Sigmoid colon (tissue), 7 donors: ENCODE measurements around the gene CAPRIN2. TPM values are rescaled to one million over a fixed set of nuclear protein-coding genes. Genes with fewer than 3 reads are reported as not detected.

Experiments used
- DNase-seq: peaks from one replicate; pipeline ENCODE4 v3.0.0-alpha.2; 2019
- H3K27ac ChIP-seq, 4 donors: fragments of 200-600 bp; sonication (generic); one replicate each; pipeline ENCODE4 v1.5.1; 2016 to 2019; ENCODE audit warnings: mild to moderate bottlenecking in 1 of 4
- H3K27me3 ChIP-seq, 3 donors: fragments of 200-600 bp; sonication (generic); one replicate each; pipeline ENCODE4 v1.5.1; 2019; ENCODE audit warnings: mild to moderate bottlenecking in 1 of 3
- H3K36me3 ChIP-seq, 4 donors: fragments of 200-600 bp; sonication (generic); one replicate each; pipeline ENCODE4 v1.5.1; 2016 to 2019
- H3K4me1 ChIP-seq, 4 donors: fragments of 200-600 bp; sonication (generic); one replicate each; pipeline ENCODE4 v1.5.1; 2017 to 2019
- H3K4me3 ChIP-seq, 4 donors: fragments of 200-600 bp; sonication (generic); one replicate each; pipeline ENCODE4 v1.5.1; 2017 to 2019; ENCODE audit warnings: mild to moderate bottlenecking in 2 of 4, moderate library complexity in 1 of 4
- H3K9me3 ChIP-seq, 4 donors: fragments of 200-600 bp in 3 of 4; sonication (generic) in 3 of 4; one replicate each; pipeline versions ENCODE4 v1.5.1 to v1.6.1; 2013 to 2019
- CTCF ChIP-seq, 4 experiments: fragments of 450-650 bp in 3 of 4; fragments of 200-600 bp in 1 of 4; IDR thresholded peaks; one replicate each; pipeline ENCODE4 v1.5.1; 2016 to 2019; ENCODE audit warnings: antibody characterized with exemption in 4 of 4, mild to moderate bottlenecking in 3 of 4, moderate library complexity in 2 of 4
- EP300 ChIP-seq, 4 donors: sonication (generic); formaldehyde crosslinking; IDR thresholded peaks; one replicate each; pipeline ENCODE4 v1.6.1; 2017; ENCODE audit warnings: antibody characterized with exemption in 4 of 4
- POLR2A ChIP-seq, 2 donors: fragments of 450-650 bp; IDR thresholded peaks; one replicate each; pipeline ENCODE4 v1.6.1; 2016; ENCODE audit warnings: antibody characterized with exemption in 2 of 2, mild to moderate bottlenecking in 2 of 2, moderate library complexity in 2 of 2
- POLR2AphosphoS5 ChIP-seq, 4 donors: sonication (generic); formaldehyde crosslinking; IDR thresholded peaks; one replicate each; pipeline ENCODE4 v1.6.1; 2017; ENCODE audit warnings: antibody characterized with exemption in 4 of 4
- WGBS, 2 donors: extraction: QIAGEN DNeasy Blood & Tissue Kit; methylation state at CpG; one replicate each; pipeline ENCODE4 v1.1.7; 2013; 5-methylcytosine and 5-hydroxymethylcytosine counted together
- intact Hi-C: fragments of 100-400 bp; cut with DNase I; formaldehyde crosslinking; loops from one replicate; pipeline ENCODE4 v1.15.1; 2023
- polyA plus RNA-seq, 3 donors: library from polyadenylated mRNA; stranded (reverse); fragments of 200-250 nt; gene quantifications; one replicate each; pipeline ENCODE4 v1.2.3, GENCODE V29; 2013
- total RNA-seq, 4 donors: library from RNA; depleted of rRNA; stranded (reverse); fragments of >200 nt; gene quantifications; one replicate each; pipeline ENCODE4 v1.1.0, GENCODE V29; 2016
- donor health status: healthy with polysubstance abuse.
- donor health status: Bipolar disorder and iron deficiency.
- donor health status: healthy.

CAPRIN2 gene
- total and polyA plus RNA-seq, 7 donors = 2.1 to 42.9 (median 25.0) TPM

GRCh38 chr12:30774599-30774998, 19.8 kb upstream of the CAPRIN2 start:
- H3K27ac ChIP-seq = no peak overlapping the region
- H3K4me3 ChIP-seq = no peak overlapping the region
- no peak for TF ChIP-seq POLR2A (IDR thresholded peaks at IDR 0.05)
- no peak for TF ChIP-seq CTCF (IDR thresholded peaks at IDR 0.05)
- no peak for TF ChIP-seq POLR2AphosphoS5 (IDR thresholded peaks at IDR 0.05)
- TF ChIP-seq EP300 (IDR thresholded peaks at IDR 0.05) = no peak
- no peak for DNase-seq
- no peaks in the 10 kb centered on the region for H3K4me1 ChIP-seq
- no peaks in the 10 kb centered on the region for H3K27me3 ChIP-seq
- H3K9me3 ChIP-seq = no peaks in the 10 kb centered on the region
- no peaks in the 10 kb centered on the region for H3K36me3 ChIP-seq
- intact Hi-C loops = no loop called here

DNA sequence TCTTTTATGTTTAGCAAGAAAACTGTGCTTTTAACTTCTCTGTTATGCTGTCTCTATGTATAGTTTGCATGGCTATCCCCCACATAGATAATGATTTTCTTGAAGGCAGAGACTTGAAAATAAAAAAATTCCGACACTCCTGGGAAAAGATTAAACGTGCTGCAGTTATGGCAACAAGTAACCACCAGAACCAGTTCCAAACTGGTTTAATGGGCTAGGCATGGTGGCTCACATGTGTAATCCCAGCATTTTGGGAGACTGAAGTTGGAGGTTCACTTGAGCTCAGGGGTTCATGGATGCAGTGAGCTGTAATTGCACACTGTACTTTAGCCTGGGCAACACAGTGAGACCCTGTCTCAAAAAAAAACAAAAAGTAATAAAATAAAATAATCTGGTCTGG, 15.1 kb upstream of the CAPRIN2 start:
- intact Hi-C loops = no loop called here
- H3K9me3 ChIP-seq = no peaks in the 10 kb centered on the region
- DNase-seq = no peak
- no peaks in the 10 kb centered on the region for H3K27me3 ChIP-seq
- 63 to 86% methylated on average over 2 of the region's 2 CpGs for WGBS, 2 donors
- H3K27ac ChIP-seq = no peak overlapping the region
- H3K36me3 ChIP-seq = no peaks in the 10 kb centered on the region
- TF ChIP-seq CTCF (IDR thresholded peaks at IDR 0.05) (no peak), POLR2AphosphoS5 (IDR thresholded peaks at IDR 0.05) (no peak), EP300 (IDR thresholded peaks at IDR 0.05) (no peak), POLR2A (IDR thresholded peaks at IDR 0.05) (no peak)
- H3K4me1 ChIP-seq = no peaks in the 10 kb centered on the region
- no peak overlapping the region for H3K4me3 ChIP-seq

- intact Hi-C loops = no loop called here
- H3K4me1 ChIP-seq = no peaks in the 10 kb centered on the region
- no peak for DNase-seq
- H3K36me3 ChIP-seq = no peaks in the 10 kb centered on the region
- H3K4me3 ChIP-seq = no peak overlapping the region
- no peaks in the 10 kb centered on the region for H3K9me3 ChIP-seq
- no peaks in the 10 kb centered on the region for H3K27me3 ChIP-seq
- H3K27ac ChIP-seq = no peak overlapping the region
- no peak for TF ChIP-seq EP300 (IDR thresholded peaks at IDR 0.05)
- 84 to 90% methylated on average over 2 of the region's 2 CpGs for WGBS, 2 donors
Observed at GRCh38 chr12:30764251-30764650, 9.5 kb upstream of the CAPRIN2 start.

- 52 to 85% methylated on average over 3 of the region's 3 CpGs for WGBS, 2 donors
- Histone ChIP-seq H3K4me3 (no peak overlapping the region), H3K9me3 (no peaks in the 10 kb centered on the region), H3K27me3 (no peaks in the 10 kb centered on the region), H3K27ac (no peak overlapping the region), H3K36me3 (no peaks in the 10 kb centered on the region), H3K4me1 (no peaks in the 10 kb centered on the region)
- DNase-seq = no peak
- TF ChIP-seq POLR2A (IDR thresholded peaks at IDR 0.05) (no peak), CTCF (IDR thresholded peaks at IDR 0.05) (no peak), POLR2AphosphoS5 (IDR thresholded peaks at IDR 0.05) (no peak), EP300 (IDR thresholded peaks at IDR 0.05) (no peak)
- intact Hi-C loops = no loop called here
Observed at GRCh38 chr12:30763053-30763452, 8.3 kb upstream of the CAPRIN2 start.

DNA sequence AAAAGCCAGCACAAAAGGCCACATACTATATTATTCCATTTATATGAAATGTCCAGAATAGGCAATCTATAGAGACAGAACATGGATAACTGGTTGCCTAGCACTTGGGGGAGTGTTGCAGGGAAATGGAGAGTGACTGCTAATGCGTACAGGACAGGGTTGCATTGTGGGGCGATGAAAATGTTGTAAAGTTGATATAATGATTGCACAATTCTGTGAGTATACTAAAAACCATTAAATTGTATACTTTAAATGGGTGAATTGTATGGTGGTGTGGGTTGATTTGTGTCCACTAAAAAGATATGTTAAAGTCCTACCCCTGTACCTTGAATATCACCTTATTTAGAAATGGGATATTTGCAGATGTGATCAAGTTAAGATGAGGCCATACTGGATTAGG, 7.0 kb upstream of the CAPRIN2 start:
- no peak overlapping the region for H3K27ac ChIP-seq
- no peaks in the 10 kb centered on the region for H3K9me3 ChIP-seq
- no peaks in the 10 kb centered on the region for H3K36me3 ChIP-seq
- TF ChIP-seq EP300 (IDR thresholded peaks at IDR 0.05) = no peak
- TF ChIP-seq CTCF (IDR thresholded peaks at IDR 0.05) = no peak
- no peak for TF ChIP-seq POLR2A (IDR thresholded peaks at IDR 0.05)
- no peak for TF ChIP-seq POLR2AphosphoS5 (IDR thresholded peaks at IDR 0.05)
- 97% methylated on average over 2 of the region's 2 CpGs for WGBS, 2 donors
- H3K4me3 ChIP-seq = no peak overlapping the region
- DNase-seq = no peak
- intact Hi-C loops = no loop called here
- H3K27me3 ChIP-seq = no peaks in the 10 kb centered on the region
- H3K4me1 ChIP-seq = no peaks in the 10 kb centered on the region
